K562 (cell line): Measurements from ENCODE around the gene CEP41.

Experiments used
- CHCHD3 ChIP-seq: fragments of 250-450 bp; sonication (Bioruptor Pico); IDR thresholded peaks from 2 replicates; pipeline ENCODE4 v2.1.2; 2022; ENCODE audit warnings: mild to moderate bottlenecking
- FOXJ3 ChIP-seq: sonication (generic); formaldehyde crosslinking; IDR thresholded peaks from 2 replicates; pipeline ENCODE4 v1.4.0; 2020; ENCODE audit warnings: mild to moderate bottlenecking, missing genetic modification reagents
- GABPA ChIP-seq: fragments of 200-800 bp; sonication (Bioruptor generic); conservative IDR thresholded peaks from 2 replicates; pipeline ENCODE4 v1.6.1; 2016; ENCODE audit warnings: low read depth, missing genetic modification characterization, missing compliant biosample characterization
- POLR2A ChIP-seq: fragments of 450-650 bp; conservative IDR thresholded peaks from 2 replicates; pipeline ENCODE4 v1.6.1; 2016
- SETDB1 ChIP-seq: IDR thresholded peaks from one replicate; pipeline ENCODE4 v1.6.1; 2012; ENCODE audit warnings: low read length, control low read depth, inconsistent platforms
- TEAD1 ChIP-seq, 2 experiments: fragments of 450-650 bp in 1 of 2; sonication (generic) in 1 of 2; formaldehyde crosslinking; IDR thresholded peaks; 2 replicates each; pipeline versions ENCODE4 v1.4.0 to v1.8.0; 2020 to 2022; ENCODE audit warnings: mild to moderate bottlenecking in 2 of 2, missing genetic modification reagents in 1 of 2
- ZBTB1 ChIP-seq: sonication (generic); formaldehyde crosslinking; IDR thresholded peaks from 2 replicates; pipeline ENCODE4 v1.8.1; 2023; ENCODE audit warnings: missing genetic modification reagents, low read depth, mild to moderate bottlenecking, borderline replicate concordance
- ZNF184 ChIP-seq: sonication (generic); formaldehyde crosslinking; IDR thresholded peaks from 2 replicates; pipeline ENCODE4 v1.5.0; 2020; ENCODE audit warnings: missing genetic modification reagents
- ZNF197 ChIP-seq: fragments of 200-800 bp; sonication (Bioruptor generic); IDR thresholded peaks from 2 replicates; pipeline ENCODE4 v1.6.1; 2016; ENCODE audit warnings: low read depth, missing genetic modification characterization, missing compliant biosample characterization
- TF ChIP-seq, protein P1 (sequence below), 2 experiments: fragments of 450-650 bp in 1 of 2; sonication (generic) in 1 of 2; formaldehyde crosslinking in 1 of 2; IDR thresholded peaks; 2 replicates each; pipeline versions ENCODE4 v1.7.1 to v1.9.0; 2016 to 2022; ENCODE audit warnings: inconsistent platforms in 1 of 2, mild to moderate bottlenecking in 1 of 2, missing genetic modification reagents in 1 of 2
- TF ChIP-seq, protein P2 (sequence below), 3 experiments: IDR thresholded peaks in 2 of 3; conservative IDR thresholded peaks in 1 of 3; 2 replicates each; pipeline ENCODE4 v1.5.1; 2011 to 2012; ENCODE audit warnings: low read length in 3 of 3, mild to moderate bottlenecking in 3 of 3, control low read depth in 2 of 3, improper control_type of control experiment in 1 of 3, inconsistent platforms in 1 of 3, low read depth in 1 of 3, mixed read lengths in 1 of 3, moderate library complexity in 1 of 3; ENCODE audit not compliant: insufficient read depth in 2 of 3
- TF ChIP-seq, protein P3 (sequence below): fragments of 250-450 bp; sonication (Bioruptor Pico); IDR thresholded peaks from 2 replicates; pipeline ENCODE4 v1.4.0; 2020
- TF ChIP-seq, protein P4 (sequence below): sonication (generic); formaldehyde crosslinking; IDR thresholded peaks from 2 replicates; pipeline ENCODE4 v1.8.1; 2023; ENCODE audit warnings: mild to moderate bottlenecking, missing genetic modification reagents
- TF ChIP-seq, protein P5 (sequence below): sonication (generic); formaldehyde crosslinking; IDR thresholded peaks from 2 replicates; pipeline ENCODE4 v1.9.0; 2022; ENCODE audit warnings: mild to moderate bottlenecking, missing genetic modification reagents

DNA sequence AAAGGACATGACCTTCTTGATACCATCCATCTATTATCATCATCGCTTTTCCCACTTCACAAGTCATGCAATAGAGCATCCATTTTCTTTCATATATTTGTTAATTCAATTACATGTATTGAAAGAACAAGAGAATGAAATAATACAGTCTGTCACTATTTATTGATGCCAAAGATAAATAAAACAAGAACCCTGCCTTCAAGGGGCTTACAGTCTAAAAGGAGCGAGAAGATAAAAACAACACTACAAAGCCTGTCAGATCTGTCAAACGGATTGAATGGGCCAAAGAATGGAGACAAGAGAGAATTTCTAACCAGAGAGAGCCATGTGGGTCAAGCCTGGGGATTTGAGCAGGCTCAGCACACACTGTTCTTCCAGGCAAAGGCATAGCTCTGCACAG, 80.3 kb downstream of the CEP41 start:
- TF ChIP-seq, protein P1, sequence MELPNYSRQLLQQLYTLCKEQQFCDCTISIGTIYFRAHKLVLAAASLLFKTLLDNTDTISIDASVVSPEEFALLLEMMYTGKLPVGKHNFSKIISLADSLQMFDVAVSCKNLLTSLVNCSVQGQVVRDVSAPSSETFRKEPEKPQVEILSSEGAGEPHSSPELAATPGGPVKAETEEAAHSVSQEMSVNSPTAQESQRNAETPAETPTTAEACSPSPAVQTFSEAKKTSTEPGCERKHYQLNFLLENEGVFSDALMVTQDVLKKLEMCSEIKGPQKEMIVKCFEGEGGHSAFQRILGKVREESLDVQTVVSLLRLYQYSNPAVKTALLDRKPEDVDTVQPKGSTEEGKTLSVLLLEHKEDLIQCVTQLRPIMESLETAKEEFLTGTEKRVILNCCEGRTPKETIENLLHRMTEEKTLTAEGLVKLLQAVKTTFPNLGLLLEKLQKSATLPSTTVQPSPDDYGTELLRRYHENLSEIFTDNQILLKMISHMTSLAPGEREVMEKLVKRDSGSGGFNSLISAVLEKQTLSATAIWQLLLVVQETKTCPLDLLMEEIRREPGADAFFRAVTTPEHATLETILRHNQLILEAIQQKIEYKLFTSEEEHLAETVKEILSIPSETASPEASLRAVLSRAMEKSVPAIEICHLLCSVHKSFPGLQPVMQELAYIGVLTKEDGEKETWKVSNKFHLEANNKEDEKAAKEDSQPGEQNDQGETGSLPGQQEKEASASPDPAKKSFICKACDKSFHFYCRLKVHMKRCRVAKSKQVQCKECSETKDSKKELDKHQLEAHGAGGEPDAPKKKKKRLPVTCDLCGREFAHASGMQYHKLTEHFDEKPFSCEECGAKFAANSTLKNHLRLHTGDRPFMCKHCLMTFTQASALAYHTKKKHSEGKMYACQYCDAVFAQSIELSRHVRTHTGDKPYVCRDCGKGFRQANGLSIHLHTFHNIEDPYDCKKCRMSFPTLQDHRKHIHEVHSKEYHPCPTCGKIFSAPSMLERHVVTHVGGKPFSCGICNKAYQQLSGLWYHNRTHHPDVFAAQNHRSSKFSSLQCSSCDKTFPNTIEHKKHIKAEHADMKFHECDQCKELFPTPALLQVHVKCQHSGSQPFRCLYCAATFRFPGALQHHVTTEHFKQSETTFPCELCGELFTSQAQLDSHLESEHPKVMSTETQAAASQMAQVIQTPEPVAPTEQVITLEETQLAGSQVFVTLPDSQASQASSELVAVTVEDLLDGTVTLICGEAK (IDR thresholded peaks at IDR 0.05), result no peak
- TF ChIP-seq, protein P1 (CRISPR knock-in tag; IDR thresholded peaks at IDR 0.05), result no peak
- TF ChIP-seq, protein P2, sequence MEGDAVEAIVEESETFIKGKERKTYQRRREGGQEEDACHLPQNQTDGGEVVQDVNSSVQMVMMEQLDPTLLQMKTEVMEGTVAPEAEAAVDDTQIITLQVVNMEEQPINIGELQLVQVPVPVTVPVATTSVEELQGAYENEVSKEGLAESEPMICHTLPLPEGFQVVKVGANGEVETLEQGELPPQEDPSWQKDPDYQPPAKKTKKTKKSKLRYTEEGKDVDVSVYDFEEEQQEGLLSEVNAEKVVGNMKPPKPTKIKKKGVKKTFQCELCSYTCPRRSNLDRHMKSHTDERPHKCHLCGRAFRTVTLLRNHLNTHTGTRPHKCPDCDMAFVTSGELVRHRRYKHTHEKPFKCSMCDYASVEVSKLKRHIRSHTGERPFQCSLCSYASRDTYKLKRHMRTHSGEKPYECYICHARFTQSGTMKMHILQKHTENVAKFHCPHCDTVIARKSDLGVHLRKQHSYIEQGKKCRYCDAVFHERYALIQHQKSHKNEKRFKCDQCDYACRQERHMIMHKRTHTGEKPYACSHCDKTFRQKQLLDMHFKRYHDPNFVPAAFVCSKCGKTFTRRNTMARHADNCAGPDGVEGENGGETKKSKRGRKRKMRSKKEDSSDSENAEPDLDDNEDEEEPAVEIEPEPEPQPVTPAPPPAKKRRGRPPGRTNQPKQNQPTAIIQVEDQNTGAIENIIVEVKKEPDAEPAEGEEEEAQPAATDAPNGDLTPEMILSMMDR (IDR thresholded peaks at IDR 0.05 in 2 of 3, conservative IDR thresholded peaks at IDR 0.05 in 1 of 3; ENCODE audit: insufficient read depth in 2 of 3, low read depth in 1 of 3, low read length in 3 of 3), result no peak
- TF ChIP-seq GABPA (tag) (no peak), SETDB1 (no peak), ZNF197 (CRISPR knock-in tag) (no peak), ZBTB1 (CRISPR knock-in tag) (no peak), ZNF184 (CRISPR knock-in tag) (no peak), TEAD1 (CRISPR knock-in tag; IDR thresholded peaks at IDR 0.05) (no peak), CHCHD3 (no peak), POLR2A (no peak), FOXJ3 (CRISPR knock-in tag) (no peak)
- TF ChIP-seq, protein P3, sequence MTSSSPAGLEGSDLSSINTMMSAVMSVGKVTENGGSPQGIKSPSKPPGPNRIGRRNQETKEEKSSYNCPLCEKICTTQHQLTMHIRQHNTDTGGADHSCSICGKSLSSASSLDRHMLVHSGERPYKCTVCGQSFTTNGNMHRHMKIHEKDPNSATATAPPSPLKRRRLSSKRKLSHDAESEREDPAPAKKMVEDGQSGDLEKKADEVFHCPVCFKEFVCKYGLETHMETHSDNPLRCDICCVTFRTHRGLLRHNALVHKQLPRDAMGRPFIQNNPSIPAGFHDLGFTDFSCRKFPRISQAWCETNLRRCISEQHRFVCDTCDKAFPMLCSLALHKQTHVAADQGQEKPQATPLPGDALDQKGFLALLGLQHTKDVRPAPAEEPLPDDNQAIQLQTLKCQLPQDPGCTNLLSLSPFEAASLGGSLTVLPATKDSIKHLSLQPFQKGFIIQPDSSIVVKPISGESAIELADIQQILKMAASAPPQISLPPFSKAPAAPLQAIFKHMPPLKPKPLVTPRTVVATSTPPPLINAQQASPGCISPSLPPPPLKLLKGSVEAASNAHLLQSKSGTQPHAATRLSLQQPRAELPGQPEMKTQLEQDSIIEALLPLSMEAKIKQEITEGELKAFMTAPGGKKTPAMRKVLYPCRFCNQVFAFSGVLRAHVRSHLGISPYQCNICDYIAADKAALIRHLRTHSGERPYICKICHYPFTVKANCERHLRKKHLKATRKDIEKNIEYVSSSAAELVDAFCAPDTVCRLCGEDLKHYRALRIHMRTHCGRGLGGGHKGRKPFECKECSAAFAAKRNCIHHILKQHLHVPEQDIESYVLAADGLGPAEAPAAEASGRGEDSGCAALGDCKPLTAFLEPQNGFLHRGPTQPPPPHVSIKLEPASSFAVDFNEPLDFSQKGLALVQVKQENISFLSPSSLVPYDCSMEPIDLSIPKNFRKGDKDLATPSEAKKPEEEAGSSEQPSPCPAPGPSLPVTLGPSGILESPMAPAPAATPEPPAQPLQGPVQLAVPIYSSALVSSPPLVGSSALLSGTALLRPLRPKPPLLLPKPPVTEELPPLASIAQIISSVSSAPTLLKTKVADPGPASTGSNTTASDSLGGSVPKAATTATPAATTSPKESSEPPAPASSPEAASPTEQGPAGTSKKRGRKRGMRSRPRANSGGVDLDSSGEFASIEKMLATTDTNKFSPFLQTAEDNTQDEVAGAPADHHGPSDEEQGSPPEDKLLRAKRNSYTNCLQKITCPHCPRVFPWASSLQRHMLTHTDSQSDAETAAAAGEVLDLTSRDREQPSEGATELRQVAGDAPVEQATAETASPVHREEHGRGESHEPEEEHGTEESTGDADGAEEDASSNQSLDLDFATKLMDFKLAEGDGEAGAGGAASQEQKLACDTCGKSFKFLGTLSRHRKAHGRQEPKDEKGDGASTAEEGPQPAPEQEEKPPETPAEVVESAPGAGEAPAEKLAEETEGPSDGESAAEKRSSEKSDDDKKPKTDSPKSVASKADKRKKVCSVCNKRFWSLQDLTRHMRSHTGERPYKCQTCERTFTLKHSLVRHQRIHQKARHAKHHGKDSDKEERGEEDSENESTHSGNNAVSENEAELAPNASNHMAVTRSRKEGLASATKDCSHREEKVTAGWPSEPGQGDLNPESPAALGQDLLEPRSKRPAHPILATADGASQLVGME (CRISPR knock-in tag), result no peak
- TF ChIP-seq, protein P4, sequence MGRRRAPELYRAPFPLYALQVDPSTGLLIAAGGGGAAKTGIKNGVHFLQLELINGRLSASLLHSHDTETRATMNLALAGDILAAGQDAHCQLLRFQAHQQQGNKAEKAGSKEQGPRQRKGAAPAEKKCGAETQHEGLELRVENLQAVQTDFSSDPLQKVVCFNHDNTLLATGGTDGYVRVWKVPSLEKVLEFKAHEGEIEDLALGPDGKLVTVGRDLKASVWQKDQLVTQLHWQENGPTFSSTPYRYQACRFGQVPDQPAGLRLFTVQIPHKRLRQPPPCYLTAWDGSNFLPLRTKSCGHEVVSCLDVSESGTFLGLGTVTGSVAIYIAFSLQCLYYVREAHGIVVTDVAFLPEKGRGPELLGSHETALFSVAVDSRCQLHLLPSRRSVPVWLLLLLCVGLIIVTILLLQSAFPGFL (CRISPR knock-in tag), result no peak
- TF ChIP-seq, protein P5, sequence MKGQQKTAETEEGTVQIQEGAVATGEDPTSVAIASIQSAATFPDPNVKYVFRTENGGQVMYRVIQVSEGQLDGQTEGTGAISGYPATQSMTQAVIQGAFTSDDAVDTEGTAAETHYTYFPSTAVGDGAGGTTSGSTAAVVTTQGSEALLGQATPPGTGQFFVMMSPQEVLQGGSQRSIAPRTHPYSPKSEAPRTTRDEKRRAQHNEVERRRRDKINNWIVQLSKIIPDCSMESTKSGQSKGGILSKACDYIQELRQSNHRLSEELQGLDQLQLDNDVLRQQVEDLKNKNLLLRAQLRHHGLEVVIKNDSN (CRISPR knock-in tag), result no peak
